Measurements from ENCODE around the gene HIBADH.

DNA sequence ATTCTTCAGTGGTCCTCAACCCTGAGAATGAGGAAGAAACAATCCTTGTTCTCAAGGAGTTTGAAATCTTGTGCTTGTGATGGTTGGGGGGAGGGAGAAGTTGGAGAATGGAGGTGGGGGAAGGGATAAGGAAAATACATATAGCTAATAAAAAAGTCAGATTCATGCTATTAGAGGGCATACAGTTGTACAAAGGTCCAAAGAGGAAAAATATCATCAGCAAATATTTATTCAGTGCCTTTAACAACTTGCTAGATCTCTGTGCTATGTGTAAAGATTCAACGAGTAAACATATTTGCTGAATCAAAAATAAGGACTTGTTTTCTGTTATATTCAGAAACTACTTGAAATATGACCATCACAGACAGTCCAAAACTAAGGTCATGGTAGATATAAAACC is 114.4 kb downstream of the HIBADH start:
- no peak for TF ChIP-seq POLR2AphosphoS5 (IDR thresholded peaks at IDR 0.05; ENCODE audit: low read depth, low read length)
- no peak for TF ChIP-seq TAF1 (IDR thresholded peaks at IDR 0.05; ENCODE audit: borderline replicate concordance, insufficient read depth, low read length)
- TF ChIP-seq, protein P1, sequence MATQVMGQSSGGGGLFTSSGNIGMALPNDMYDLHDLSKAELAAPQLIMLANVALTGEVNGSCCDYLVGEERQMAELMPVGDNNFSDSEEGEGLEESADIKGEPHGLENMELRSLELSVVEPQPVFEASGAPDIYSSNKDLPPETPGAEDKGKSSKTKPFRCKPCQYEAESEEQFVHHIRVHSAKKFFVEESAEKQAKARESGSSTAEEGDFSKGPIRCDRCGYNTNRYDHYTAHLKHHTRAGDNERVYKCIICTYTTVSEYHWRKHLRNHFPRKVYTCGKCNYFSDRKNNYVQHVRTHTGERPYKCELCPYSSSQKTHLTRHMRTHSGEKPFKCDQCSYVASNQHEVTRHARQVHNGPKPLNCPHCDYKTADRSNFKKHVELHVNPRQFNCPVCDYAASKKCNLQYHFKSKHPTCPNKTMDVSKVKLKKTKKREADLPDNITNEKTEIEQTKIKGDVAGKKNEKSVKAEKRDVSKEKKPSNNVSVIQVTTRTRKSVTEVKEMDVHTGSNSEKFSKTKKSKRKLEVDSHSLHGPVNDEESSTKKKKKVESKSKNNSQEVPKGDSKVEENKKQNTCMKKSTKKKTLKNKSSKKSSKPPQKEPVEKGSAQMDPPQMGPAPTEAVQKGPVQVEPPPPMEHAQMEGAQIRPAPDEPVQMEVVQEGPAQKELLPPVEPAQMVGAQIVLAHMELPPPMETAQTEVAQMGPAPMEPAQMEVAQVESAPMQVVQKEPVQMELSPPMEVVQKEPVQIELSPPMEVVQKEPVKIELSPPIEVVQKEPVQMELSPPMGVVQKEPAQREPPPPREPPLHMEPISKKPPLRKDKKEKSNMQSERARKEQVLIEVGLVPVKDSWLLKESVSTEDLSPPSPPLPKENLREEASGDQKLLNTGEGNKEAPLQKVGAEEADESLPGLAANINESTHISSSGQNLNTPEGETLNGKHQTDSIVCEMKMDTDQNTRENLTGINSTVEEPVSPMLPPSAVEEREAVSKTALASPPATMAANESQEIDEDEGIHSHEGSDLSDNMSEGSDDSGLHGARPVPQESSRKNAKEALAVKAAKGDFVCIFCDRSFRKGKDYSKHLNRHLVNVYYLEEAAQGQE (IDR thresholded peaks at IDR 0.05; ENCODE audit: insufficient read depth in 1 of 2, low read depth in 2 of 2, low read length in 2 of 2) = no peak
- TF ChIP-seq FOXP2 (optimal IDR thresholded peaks at IDR 0.05; ENCODE audit: borderline replicate concordance, extremely low read depth, extremely low read length, insufficient read depth) = no peak
